GM12875 (cell line): Measurements from ENCODE around the gene NFIC.

ENCODE experiments used
- H3K4me3 ChIP-seq: one replicate; pipeline ENCODE4 v1.5.1; 2011; ENCODE audit warnings: low read depth, low read length, control low read depth
- CTCF ChIP-seq: IDR thresholded peaks from 2 replicates; pipeline ENCODE4 v1.5.1; 2011; ENCODE audit warnings: low read depth, mild to moderate bottlenecking, control low read depth, inconsistent platforms, low read length, moderate library complexity, borderline replicate concordance; ENCODE audit not compliant: insufficient read depth

NFIC gene

GRCh38 chr19:3471954-3472655 is 105.7 kb downstream of the NFIC start:
- TF ChIP-seq CTCF: peak; percentile 80
- H3K4me3 ChIP-seq: no peak overlapping the region

DNA sequence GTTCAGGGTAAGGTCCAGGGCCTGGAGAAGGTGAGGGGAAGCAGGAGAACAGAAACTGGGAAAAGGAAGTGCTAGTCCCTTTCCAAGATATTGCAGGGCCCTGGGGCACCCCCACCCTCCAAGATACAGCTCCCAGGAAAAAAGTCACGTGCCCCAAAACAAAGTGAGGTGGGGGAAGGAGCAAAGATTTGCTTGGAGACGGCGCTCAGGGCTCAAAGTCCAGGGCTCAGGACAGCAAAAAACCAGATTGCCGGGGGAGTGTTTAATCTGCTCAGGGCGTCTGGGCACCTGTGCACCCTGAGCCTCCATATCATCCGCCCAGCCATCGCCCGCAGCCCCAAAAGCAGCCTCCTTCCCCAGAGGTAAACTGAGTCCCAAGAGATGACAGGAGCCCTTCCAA is 107.6 kb downstream of the NFIC start:
- no peak overlapping the region for H3K4me3 ChIP-seq
- no peak for TF ChIP-seq CTCF

DNA sequence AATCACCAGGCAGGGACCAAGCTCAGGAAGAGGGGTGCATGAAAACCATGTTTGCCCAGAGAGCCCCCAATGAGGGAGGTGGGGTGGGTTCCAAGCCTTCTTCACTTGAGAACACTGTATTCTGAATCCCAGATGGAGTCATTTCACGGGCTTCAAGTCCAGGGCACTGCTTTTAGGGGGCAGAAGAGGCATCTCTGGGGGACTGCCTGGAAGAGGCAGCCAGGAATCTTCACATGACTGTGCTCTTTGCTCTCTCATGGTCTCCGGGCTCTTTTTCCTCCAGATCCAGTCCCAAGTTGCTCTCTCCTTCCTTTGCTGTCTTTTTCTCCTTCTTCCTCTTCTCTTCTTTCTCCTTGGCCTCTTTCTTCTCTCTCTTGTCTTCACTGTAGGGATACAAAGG is 108.2 kb downstream of the NFIC start:
- no peak for TF ChIP-seq CTCF
- H3K4me3 ChIP-seq: no peak overlapping the region

GRCh38 chr19:3475449-3475848 is 109.1 kb downstream of the NFIC start:
- TF ChIP-seq CTCF: no peak
- no peak overlapping the region for H3K4me3 ChIP-seq

- no peak overlapping the region for H3K4me3 ChIP-seq
- no peak for TF ChIP-seq CTCF
Observed at GRCh38 chr19:3476830-3477229, 110.4 kb downstream of the NFIC start.

DNA sequence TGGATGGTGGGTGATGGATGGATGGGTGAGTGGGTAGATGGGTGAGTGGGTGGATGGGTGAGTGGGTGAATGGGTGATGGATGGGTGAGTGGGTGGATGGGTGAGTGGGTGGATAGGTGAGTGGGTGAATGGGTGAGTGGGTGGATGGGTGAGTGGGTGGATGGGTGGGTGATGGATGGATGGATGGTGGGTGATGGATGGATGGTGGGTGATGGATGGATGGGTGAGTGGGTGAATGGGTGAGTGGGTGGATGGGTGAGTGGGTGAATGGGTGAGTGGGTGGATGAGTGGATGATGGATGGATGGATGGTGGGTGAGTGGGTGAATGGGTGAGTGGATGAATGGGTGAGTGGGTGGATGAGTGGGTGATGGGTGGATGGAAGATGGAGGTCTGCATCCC is 111.1 kb downstream of the NFIC start:
- TF ChIP-seq CTCF: no peak
- H3K4me3 ChIP-seq: no peak overlapping the region

- H3K4me3 ChIP-seq: no peak overlapping the region
- no peak for TF ChIP-seq CTCF
Observed at GRCh38 chr19:3477951-3478350, 111.6 kb downstream of the NFIC start.
